MCF 10A (cell line): ENCODE data around the gene SEL1L2. TPM values are rescaled to one million over a fixed set of nuclear protein-coding genes. Genes with fewer than 3 reads are reported as not detected.

Source experiments
- BruUV-seq: library from RNA; stranded (reverse); fragments of 400-500 nt; replicated peaks from 2 replicates; lab custom pipeline; 2021; lab: Mats Ljungman, UMichigan
- CTCF ChIA-PET: fragments of 300-600 bp; sonication (Branson Sonifier 250); formaldehyde crosslinking; extraction: SDS; loops from one replicate; lab custom pipeline; 2021; ENCODE audit warnings: antibody characterized with exemption, inconsistent platforms; lab: Yijun Ruan, JAX
- POLR2A ChIA-PET: fragments of 300-600, 350-650 bp; sonication (Branson Sonifier 250); formaldehyde crosslinking; extraction: SDS; loops from one replicate; lab custom pipeline; 2020; ENCODE audit warnings: antibody characterized with exemption, inconsistent platforms; lab: Yijun Ruan, JAX
- DNase-seq: peaks from one replicate; pipeline ENCODE4 v3.0.0-alpha.2; 2018; ENCODE audit not compliant: unreplicated experiment
- H3K27ac Mint-ChIP-seq: one replicate; pipeline ENCODE4 v1.8.0; 2022; ENCODE audit warnings: mild to moderate bottlenecking, low read depth, mixed read lengths; ENCODE audit not compliant: unreplicated experiment
- H3K27me3 Mint-ChIP-seq: one replicate; pipeline ENCODE4 v1.8.0; 2022; ENCODE audit warnings: mixed read lengths; ENCODE audit not compliant: insufficient read depth, unreplicated experiment
- H3K36me3 Mint-ChIP-seq: one replicate; pipeline ENCODE4 v1.8.0; 2022; ENCODE audit warnings: mild to moderate bottlenecking, moderate library complexity, mixed read lengths; ENCODE audit not compliant: insufficient read depth, unreplicated experiment
- H3K4me1 Mint-ChIP-seq: one replicate; pipeline ENCODE4 v1.8.0; 2022; ENCODE audit warnings: mixed read lengths; ENCODE audit not compliant: insufficient read depth, unreplicated experiment
- H3K4me3 Mint-ChIP-seq: one replicate; pipeline ENCODE4 v1.8.0; 2022; ENCODE audit warnings: mild to moderate bottlenecking, moderate library complexity, mixed read lengths; ENCODE audit not compliant: unreplicated experiment
- H3K9me3 Mint-ChIP-seq: one replicate; pipeline ENCODE4 v1.8.0; 2022; ENCODE audit warnings: mixed read lengths; ENCODE audit not compliant: unreplicated experiment
- CTCF ChIP-seq: fragments of 200-600 bp; IDR thresholded peaks from one replicate; pipeline ENCODE4 v1.8.0; 2022; ENCODE audit warnings: antibody characterized with exemption, mild to moderate bottlenecking; ENCODE audit not compliant: unreplicated experiment
- intact Hi-C: fragments of 100-400 bp; cut with micrococcal nuclease; formaldehyde crosslinking; loops from 2 replicates; pipeline ENCODE4 v1.14.1; 2022
- total RNA-seq: library from RNA; stranded (reverse); gene quantifications from 2 replicates; pipeline ENCODE4 v1.2.3, GENCODE V29; 2022

Gene SEL1L2
- total RNA-seq, 1 experiment from 2014 or later, result not detected

- no peak for DNase-seq
- Mint-ChIP-seq H3K36me3 (no peaks in the 10 kb centered on the region), H3K27me3 (no peaks in the 10 kb centered on the region), H3K27ac (no peak overlapping the region), H3K9me3 (no peaks in the 10 kb centered on the region), H3K4me1 (no peaks in the 10 kb centered on the region), H3K4me3 (no peak overlapping the region)
- no TSS peak for BruUV-seq
- ChIA-PET CTCF (interaction anchor here (0.6 to 1.4 kb wide), 4 partner anchors 33 to 139 kb away, joined by 3 to 4 read pairs (median 3); no protein-coding TSS in a partner anchor), POLR2A (no interaction called here)
- intact Hi-C loops, result no loop called here
- no peak for TF ChIP-seq CTCF
Observed at GRCh38 chr20:13900496-13900895, 89.9 kb downstream of the SEL1L2 start.

GRCh38 chr20:13898012-13898612, 92.3 kb downstream of the SEL1L2 start:
- Mint-ChIP-seq H3K27ac (no peak overlapping the region), H3K36me3 (no peaks in the 10 kb centered on the region), H3K4me1 (no peaks in the 10 kb centered on the region), H3K9me3 (no peaks in the 10 kb centered on the region), H3K4me3 (no peak overlapping the region), H3K27me3 (no peaks in the 10 kb centered on the region)
- intact Hi-C loops, result loop anchor here (1.0 kb wide), 1 partner anchor 157 kb away; no protein-coding TSS in a partner anchor
- ChIA-PET POLR2A (no interaction called here), CTCF (interaction anchor here (0.6 to 1.6 kb wide), 9 partner anchors 10 to 163 kb away, joined by 3 to 6 read pairs (median 4); no protein-coding TSS in a partner anchor)
- no peak for TF ChIP-seq CTCF
- no TSS peak for BruUV-seq
- DNase-seq, result peak; percentile 20

- intact Hi-C loops, result no loop called here
- BruUV-seq, result no TSS peak
- no peak for TF ChIP-seq CTCF
- DNase-seq, result no peak
- Mint-ChIP-seq H3K4me3 (no peak overlapping the region), H3K36me3 (no peaks in the 10 kb centered on the region), H3K27me3 (no peaks in the 10 kb centered on the region), H3K27ac (no peak overlapping the region), H3K9me3 (peaks cover 8% of the 10 kb centered on the region), H3K4me1 (no peaks in the 10 kb centered on the region)
- CTCF ChIA-PET, result no interaction called here
- POLR2A ChIA-PET, result no interaction called here
Observed at GRCh38 chr20:13891575-13891974, 98.8 kb downstream of the SEL1L2 start.

GRCh38 chr20:13884803-13885202, 105.6 kb downstream of the SEL1L2 start:
- H3K27ac Mint-ChIP-seq, result no peak overlapping the region
- intact Hi-C loops, result no loop called here
- no peak for TF ChIP-seq CTCF
- no peak overlapping the region for H3K4me3 Mint-ChIP-seq
- H3K36me3 Mint-ChIP-seq, result no peaks in the 10 kb centered on the region
- CTCF ChIA-PET, result interaction anchor here (1.0 to 2.2 kb wide), 2 partner anchors 16 to 65 kb away, joined by 3 to 6 read pairs; no protein-coding TSS in a partner anchor
- no TSS peak for BruUV-seq
- no peak for DNase-seq
- no peaks in the 10 kb centered on the region for H3K27me3 Mint-ChIP-seq
- POLR2A ChIA-PET, result no interaction called here
- H3K9me3 Mint-ChIP-seq, result no peaks in the 10 kb centered on the region
- H3K4me1 Mint-ChIP-seq, result no peaks in the 10 kb centered on the region
